AG10803 (cell line): ENCODE results near the gene CPLX4.

Source experiments
- DNase-seq: peaks from one replicate; pipeline ENCODE4 v3.0.0; 2010; ENCODE audit warnings: low read depth
- H3K4me3 ChIP-seq: 2 replicates; pipeline ENCODE4 v1.5.1; 2011; ENCODE audit warnings: mild to moderate bottlenecking, low read length, control low read depth
- TF ChIP-seq, protein P1 (sequence below): conservative IDR thresholded peaks from 2 replicates; pipeline ENCODE4 v1.5.1; 2011; ENCODE audit warnings: mild to moderate bottlenecking, low read length, control low read depth, inconsistent platforms

Gene CPLX4

DNA sequence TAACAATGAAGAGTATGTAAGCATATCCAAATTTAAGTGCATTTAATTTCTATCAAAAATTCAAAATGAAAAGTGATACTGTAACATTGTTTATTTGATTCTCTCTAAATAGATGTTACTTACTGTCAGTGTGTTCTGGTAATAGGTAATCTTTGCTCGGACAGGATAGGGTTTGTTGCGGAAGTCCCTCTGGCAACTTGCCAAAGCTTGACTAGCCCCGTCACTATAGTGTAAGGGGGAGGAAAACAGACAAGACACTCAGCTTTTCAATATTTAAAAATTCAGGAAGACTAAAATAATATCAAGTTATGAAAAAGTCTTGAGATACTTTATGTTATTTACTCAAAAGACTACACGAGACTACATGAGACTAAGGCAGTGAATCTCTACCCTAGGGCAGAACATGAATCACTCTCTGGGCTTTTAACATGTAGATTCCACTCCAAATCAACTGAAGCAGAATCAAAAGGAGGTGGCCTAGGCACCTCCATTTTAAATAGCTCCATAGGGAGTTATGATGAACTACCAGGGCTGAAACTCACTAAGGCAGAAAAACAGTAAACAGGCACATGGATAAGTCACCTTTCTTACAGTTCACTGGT lies 34.7 kb upstream of the CPLX4 start:
- DNase-seq, result no peak
- TF ChIP-seq, protein P1, sequence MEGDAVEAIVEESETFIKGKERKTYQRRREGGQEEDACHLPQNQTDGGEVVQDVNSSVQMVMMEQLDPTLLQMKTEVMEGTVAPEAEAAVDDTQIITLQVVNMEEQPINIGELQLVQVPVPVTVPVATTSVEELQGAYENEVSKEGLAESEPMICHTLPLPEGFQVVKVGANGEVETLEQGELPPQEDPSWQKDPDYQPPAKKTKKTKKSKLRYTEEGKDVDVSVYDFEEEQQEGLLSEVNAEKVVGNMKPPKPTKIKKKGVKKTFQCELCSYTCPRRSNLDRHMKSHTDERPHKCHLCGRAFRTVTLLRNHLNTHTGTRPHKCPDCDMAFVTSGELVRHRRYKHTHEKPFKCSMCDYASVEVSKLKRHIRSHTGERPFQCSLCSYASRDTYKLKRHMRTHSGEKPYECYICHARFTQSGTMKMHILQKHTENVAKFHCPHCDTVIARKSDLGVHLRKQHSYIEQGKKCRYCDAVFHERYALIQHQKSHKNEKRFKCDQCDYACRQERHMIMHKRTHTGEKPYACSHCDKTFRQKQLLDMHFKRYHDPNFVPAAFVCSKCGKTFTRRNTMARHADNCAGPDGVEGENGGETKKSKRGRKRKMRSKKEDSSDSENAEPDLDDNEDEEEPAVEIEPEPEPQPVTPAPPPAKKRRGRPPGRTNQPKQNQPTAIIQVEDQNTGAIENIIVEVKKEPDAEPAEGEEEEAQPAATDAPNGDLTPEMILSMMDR, result no peak
- no peak overlapping the region for H3K4me3 ChIP-seq

DNA sequence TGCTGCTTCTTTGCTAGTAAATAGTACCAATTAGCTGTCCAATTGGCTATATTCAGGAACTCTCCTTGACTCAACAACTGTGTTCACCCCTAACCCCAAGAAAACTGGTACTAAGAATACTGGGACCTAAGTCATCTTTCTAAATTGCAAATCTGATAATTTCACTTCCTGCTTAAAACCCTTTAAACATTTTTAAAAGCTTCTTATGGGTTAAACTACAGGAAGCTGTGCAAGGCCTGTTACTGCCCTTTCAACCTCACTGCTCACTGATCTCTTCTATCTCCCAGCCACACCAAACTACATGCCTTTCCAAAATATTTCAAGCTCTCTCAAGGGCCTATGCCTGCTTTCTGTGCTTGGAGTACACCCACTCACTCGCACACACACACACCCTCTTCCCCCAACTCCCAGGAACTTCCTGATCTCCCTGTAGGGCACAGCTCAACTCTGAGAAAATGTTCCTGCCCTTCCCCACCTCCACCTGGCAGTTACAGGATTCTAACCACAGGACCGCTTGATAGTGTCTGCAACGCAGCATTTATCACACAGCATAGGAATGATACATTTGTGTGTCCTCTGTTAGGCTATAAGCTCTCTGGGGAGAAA lies 33.9 kb upstream of the CPLX4 start:
- no peak overlapping the region for H3K4me3 ChIP-seq
- TF ChIP-seq, protein P1, result no peak
- DNase-seq, result no peak

DNA sequence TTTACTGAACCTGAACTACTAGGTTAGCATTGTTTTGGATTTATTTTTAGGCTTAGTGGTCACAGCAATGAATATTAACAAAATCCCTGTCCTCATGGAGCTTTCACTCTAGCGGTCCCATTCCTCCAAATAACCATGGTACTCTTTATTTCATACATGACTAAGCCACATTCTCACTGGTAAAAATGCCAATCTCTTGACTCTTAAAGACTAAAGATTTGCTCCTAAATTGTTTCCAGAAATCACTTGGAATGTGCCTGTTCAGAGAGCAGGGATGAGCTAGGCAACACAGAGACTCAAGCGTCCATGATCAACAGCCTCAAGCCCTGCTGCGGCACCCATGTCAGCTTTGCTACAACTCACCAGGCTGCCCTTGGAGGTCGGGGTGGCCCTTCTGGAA lies 27.1 kb upstream of the CPLX4 start:
- peak; percentile 35 for DNase-seq
- no peak overlapping the region for H3K4me3 ChIP-seq
- TF ChIP-seq, protein P1, result no peak

DNA sequence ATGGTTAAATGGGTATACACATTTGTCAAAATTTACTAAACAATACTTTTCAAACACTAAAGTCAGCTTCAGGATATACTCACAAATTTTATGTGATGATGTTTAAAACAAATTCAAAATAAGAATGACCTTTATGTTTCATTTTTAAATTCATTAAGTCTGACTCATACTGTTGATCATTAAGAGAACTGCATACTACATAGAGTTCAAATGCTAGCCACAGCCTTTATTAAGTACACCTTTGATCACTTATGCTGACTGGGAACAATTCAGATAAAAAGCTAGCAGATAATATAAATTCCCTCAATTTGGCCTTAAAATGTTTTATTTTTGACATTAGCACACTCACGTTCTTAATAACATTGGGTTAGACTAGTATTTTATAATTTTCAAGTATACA lies 26.5 kb upstream of the CPLX4 start:
- no peak for DNase-seq
- no peak overlapping the region for H3K4me3 ChIP-seq
- TF ChIP-seq, protein P1, result no peak

DNA sequence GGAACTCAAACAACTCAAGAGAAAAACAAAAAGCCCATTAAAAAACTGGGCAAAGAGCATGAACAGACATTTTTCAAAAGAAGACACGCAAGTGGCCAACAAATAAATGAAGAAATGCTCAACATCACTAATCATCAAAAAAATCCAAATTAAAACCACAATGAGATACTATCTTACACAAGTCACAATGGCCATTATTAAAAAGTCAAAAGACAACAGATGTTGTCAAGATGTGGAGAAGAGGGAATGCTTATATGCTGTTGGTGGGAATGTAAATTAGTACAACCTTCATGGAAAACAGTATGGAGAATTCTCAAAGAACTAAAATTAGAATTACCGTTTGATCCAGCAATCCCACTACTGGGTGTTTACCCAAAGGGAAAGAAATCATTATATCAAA lies 25.5 kb upstream of the CPLX4 start:
- TF ChIP-seq, protein P1, result no peak
- peak; percentile 74 for DNase-seq
- H3K4me3 ChIP-seq, result no peak overlapping the region

DNA sequence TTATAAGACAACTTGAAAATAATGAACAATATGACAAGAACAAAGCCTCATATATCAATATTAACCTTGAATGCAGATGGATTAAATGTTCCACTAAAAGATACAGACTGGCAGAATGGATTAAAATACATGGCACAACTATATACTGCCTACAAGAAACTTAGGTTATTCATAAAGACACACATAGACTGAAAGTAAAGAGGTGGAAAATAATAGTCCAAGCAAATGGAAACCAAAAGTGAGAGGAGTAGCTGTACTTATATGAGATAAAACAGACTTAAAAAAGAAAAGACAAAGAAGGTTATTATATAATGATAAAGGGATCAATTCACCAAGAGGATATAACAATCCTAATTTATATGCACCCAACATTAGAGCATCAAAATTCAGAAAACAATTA lies 22.4 kb upstream of the CPLX4 start:
- no peak overlapping the region for H3K4me3 ChIP-seq
- DNase-seq, result no peak
- TF ChIP-seq, protein P1, result no peak

DNA sequence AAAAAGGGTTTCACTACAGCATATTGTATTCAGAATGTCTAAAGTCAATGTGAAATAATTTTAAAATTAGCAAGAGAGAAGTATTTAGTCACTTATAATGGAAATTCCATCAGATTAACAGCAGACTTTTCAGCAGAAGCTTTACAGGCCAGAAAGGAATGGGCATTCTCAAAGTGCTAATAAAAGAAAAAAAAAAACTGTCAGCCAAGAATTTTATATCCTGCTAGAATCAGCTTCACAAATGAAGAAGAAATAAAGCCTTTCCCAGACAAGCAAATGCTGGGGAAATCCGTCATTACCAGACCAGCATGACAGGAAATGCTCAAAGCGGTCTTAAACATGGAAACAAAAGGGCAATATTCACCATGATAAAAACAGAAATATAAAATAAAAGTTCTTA lies 21.9 kb upstream of the CPLX4 start:
- DNase-seq, result no peak
- no peak overlapping the region for H3K4me3 ChIP-seq
- TF ChIP-seq, protein P1, result no peak
